OCI-M1 (cell line): Measurements from ENCODE around the gene APLNR.
"Not testable (repeated sequence)": the region's sequence is repeated elsewhere in the genome, so short reads cannot be mapped to it uniquely, and the experiment has no call there.

Experiments
- DNase-seq: peaks from one replicate; lab custom pipeline; 2025; lab: John Stamatoyannopoulos, UW

APLNR gene

DNA sequence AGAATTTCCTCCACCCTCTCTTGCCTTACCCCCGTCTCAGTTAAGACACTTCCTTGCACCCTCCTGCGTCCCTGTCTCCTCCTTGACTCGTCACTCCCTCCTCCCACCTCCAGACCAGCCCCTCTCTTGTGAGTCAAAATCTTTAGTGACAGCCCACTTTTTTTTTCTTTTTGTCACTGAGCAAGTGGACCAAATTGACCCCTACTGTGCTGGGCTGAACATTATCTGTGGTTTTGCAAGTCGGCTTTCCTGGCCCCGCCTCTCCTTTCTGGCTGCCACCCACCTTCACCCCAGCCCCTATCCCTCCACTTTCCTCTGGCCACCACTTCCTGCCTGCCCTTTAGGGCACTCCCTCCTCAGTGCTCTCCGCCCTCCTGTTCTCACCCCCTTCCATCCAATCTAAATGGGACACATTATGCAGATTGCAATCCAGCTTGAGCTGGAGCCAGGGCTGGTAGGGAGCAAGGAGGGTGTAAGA is at the start of gene APLNR:
APLNR (minus strand) TSS at position 47 of the 478 bp plus-strand sequence. CDS start 246 bp downstream, outside the sequence.
- DNase-seq, result peak; percentile 96

DNA sequence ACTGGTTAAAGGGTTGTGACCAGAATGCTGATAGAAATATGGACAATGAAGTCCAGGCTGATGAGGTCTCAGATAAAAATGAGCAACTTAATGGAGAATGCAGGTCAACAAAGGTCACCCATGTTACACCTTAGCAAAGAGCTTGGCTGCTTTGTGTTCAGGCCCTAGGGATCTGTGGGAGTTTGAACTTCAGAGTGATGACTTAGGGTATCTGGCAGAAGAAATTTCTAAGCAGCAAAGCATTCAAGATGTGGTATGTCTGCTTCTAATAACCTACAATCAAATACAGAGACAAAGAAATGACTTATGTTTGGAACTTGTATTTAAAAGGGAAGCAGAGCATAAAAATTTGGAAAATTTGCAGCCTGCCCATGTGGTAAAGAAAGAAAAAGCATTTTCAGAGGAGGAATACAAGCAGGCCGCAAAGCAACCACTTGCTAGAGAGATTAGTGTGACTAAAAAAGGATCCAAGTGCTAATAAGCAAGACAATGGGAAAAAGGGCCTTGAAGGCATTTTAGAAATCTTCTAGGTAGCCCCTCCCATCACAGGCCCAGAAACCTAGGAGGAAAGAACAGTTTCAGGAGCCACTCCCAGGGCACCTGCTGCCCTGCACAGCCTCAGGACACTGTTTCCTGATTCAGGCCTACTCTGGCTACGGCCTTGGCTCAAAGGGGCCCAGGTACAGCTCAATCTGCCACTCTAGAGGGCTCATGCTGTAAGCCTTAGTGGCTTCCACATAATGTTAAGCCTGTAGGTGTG is 46.4 kb upstream of the APLNR start:
- no peak for DNase-seq

DNA sequence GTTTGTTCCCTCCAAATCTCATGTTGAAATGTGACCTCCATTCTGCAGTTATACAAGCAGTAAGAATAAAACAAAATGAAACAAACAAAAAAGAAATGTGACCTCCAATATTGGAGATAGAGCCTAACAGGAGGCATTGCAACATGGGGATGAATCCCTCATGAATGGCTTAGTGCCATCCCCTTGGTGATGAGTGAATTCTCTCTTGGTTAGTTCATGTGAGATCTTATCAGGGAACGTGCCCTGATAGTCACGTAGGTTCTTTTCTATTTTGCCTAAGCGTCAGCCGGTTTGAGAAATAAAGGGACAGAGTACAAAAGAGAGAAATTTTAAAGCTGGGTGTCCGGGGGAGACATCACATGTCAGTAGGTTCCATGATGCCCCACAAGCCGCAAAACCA is 44.5 kb upstream of the APLNR start:
- not testable (repeated sequence) for DNase-seq

DNA sequence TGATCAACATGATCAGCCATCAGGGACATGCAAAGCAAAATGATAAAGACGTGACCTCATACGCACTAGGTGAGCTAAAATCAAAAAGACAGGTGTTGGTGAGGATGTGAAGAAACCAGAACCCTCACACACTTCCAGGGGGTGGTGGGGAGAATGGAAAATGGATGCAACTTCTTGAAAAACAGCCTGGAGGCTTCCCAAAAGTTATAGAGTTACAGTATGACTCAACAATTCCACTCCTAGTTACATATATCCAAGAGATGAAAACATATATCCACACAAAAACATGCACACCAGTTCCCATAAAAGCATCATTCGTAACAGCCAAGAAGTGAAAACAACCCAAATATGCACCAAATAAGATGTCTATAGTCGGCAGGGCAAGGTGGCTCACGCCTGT is 42.1 kb upstream of the APLNR start:
- DNase-seq, result no peak

DNA sequence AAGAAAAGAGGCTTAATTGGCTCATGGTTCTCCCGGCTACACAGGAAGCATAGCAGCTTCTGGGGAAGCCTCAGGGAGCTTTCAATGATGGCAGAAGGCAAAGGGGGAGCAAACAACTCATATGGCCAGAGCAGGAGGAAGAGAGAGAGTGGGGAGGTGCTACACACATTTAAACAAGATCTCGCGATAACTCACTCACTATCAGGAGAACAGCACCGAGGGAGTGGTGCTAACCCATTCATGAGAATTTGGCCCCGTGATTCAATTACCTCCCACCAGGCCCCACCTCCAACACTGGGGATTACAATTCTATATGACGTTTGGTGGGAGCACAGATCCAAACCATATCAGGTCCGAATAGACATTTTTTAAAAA is 41.7 kb upstream of the APLNR start:
- peak; percentile 16 for DNase-seq

DNA sequence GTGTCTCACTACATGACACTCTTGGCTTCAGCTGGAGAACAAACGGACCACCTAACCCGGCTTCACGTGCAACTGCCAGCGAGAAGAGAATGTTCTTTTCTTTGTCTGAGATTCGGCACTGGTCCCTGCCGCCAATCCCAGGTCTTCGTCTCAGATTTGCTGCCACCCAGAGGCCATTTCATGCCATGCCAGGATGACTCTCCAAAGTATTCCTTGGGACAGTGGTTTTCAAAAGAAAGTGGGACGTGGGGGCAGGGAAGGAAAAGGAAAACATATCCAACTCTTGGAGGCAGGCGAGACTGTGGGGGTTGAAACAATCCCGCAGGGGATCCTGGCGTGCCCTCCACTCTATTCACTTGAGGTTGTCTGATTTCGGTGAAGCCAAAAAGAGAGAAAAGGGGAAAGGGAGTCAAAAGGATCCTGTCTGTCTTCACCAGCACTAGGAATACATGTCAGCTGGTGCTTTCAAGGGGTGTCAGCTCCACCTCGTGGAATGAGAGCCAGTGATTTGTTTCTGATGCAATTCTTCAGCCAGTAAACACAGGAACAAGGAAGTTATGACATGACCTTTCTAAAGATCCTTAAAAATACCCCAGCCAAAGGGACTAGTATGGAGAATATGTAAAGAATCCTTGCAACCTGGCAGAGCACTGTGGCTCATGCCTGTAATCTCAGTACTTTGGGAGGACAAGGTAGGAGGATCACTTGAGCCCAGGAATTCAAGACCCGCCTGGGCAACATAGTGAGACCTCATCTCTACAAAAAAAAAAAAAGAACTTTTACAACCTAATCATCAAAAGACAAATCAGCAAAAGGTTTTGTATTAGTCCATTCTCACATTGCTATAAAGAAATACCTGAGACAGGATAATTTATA is 41.0 kb upstream of the APLNR start:
- peak; percentile 82 for DNase-seq

DNA sequence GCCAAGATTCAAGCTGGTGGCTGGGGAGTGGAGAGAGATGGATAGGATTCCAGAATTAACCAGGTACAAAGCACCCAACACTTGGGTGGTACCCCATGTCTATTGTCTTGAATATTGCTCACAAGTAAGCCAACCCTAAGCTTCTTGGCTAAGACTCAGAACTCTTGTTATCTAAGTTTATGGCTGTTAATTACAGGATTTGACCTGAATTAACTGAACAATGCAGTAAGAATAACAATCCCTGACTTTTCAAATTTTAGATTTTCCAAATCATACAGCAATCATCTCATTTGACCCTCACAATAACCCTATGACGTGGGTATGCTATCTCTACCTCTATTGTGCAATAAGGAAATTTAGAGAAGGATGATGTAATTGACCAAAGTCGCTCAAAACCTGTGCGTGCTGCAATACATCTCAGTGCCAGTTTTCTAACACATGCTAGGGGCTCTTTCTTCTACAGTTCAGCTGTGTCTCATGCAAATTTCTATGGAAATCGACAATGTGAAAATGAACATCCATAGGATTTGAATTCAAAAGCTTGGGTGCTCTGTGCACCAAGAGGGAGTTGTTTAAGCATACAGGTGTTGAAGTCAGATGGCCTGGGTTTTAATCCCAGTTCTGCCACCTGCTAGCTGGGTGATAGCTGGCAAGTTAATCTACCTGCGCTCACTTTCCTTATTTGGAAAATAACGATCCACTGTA is 40.1 kb upstream of the APLNR start:
- peak; percentile 67 for DNase-seq

DNA sequence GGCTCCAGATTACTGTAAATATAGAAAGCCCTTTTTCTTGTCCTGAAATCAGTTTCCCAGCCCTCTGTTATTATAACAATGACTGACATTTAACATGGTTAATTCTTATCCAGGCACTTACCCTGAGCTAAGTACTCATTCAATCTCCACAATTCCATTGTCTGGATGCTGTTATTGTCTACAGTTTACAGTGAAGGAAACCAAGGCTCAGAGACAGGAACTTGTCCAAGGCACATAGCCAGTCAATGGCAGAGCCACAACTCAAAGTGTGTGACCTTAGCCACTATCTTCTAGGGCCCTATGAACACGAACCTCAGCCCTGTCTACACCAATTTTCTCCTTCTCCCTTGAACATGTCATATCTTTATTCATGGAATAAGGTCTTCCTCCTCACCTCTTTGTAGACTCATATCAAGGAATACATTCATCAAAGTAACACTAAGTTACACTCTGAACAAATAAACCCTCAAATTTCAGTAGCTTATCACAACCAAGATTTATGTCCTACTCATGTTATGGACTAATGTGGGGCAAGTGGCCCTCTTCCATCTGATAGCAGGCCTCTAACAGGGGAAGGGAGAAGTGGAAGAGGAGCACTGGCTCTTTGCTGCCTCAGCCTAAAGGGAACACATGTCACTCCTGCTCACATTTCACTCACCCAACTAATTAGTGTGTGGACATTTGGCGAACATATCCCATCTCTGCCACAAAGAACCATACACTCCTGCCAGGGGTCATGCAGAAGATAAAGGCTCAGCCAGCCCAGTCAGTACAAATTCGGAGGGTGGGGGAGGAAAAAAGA is 39.3 kb upstream of the APLNR start:
- peak; percentile 48 for DNase-seq

DNA sequence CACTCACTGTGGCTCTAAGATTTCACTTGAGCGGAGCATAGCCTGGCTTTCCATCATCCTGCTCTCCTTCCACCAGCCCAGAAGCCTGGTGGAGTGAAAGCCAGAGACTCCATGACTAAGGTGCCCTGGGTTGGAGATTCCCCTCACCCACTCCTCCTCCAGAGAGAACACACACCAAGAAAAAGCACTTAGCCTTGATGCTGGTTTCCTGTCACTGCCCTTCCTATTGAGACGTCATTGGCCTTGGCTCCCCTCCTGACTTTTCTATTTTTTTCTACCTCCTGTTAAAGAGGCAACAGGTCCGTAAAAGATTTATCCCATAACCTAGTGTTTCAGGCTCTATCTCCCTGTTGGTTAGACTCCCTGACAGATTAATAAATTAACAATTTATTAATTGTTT is 38.5 kb upstream of the APLNR start:
- DNase-seq, result no peak

DNA sequence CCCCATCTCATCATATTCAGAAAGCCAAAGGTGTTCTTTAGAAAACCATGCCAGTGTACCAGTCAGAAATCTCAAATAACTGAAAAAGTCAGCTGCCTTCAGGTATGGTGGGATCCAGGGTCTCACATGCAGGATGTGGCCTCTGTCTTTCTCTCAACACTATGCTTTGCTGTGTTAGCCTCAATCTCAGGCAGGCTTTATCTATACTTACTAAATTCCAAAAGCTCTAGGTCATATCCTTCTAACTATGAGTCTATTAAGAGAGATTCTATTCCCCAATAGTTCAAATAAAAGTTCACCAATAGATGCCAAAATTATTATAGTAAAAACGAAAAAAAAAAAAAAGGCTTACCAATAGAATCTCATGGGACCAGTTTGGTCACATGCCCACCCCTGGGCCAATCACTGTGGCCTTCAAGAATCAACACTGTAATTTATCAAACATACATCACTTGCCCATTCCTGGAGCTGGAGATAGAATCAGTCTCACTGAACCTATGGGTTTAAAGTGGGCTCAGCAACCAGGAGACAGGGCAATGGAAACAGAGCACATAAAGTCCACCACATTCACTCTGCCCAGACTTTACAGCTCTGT is 38.0 kb upstream of the APLNR start:
- DNase-seq, result no peak

DNA sequence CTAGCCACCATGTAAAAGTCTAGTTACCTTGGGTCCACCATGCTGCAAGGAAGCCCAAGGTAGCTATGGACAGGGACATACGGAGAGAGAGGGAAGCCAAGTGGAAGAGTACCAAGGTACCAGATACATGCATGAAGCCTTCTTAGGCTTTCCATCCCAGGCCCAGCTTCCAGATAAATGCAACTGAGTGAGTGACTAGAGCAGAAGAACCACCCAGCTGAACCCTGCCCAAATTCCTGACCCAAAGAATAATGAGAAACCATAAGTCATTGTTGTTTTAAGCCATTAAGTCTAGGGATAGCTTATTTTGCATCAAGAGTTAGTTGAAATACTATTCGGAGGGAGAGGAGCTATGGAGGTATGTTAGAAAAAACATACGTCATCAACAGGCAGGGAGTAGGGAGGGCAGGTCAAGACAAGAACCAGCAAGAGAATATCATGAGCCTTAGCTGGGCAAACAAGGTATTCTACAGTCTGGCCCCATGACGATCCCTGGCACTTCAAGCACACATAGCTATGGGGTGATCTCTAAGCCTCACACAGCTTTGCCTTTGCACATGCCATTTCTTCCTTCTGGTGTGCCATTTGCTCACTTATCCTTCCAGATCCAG is 36.5 kb upstream of the APLNR start:
- DNase-seq, result no peak

DNA sequence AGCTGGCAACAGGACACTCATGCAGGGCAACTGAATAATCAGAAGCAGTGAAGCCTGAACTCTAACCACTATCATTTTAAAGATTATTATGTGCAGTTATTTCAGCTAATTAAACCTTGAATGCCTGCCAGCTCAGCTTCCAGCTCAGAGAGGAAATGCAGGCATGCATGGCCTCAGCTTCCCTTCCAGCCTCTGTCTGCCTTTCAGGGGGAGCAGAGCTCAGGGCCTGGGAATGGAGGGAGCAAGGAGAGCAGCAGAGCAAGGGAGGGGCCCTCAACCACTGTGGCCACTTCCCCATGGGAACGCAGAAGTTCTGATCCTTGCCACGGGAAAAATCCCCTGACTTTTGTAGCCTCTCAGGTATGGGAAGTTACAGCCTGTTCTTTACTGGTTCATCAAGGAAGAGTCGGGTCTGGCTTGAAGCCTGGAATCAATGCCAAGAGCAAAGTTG is 32.5 kb upstream of the APLNR start:
- DNase-seq, result no peak

DNA sequence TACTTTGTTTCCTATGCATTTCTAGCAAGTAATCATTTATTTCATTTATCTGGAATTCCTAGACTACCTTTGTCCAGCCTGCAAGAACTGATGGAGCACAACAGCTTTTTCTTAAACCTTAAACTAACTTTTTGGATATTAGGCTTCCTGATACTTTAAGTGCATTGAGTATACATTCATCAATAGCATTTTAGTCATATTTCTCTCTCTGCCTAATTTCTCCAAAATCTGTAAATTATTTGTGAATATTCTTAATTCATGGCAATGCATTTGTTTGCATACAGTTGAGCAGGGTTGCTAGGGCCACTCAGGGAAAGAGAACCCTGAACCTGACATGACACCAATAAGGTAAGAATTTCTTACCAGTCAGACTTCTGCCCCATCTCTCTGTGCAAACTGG is 29.1 kb upstream of the APLNR start:
- DNase-seq, result peak; percentile 4

DNA sequence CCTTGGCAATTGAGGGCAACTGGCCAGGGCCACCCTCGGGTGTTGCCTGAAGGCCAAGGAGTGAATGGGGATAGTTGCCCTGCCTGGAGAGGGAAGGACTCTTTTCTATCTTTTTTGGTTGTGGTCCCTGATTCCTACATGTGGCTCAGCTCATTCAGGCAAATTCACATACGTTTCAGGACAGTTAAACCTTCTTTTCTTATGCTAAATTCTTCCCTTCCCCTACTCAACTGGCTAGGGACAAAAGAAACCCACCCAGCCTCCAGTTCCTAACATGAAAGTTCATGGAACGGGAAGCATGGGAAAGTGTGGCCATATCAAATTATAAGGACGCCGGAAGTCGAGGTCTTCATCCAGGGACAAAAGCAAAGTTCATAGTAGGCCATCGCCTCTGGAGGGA is 26.3 kb upstream of the APLNR start:
- no peak for DNase-seq

DNA sequence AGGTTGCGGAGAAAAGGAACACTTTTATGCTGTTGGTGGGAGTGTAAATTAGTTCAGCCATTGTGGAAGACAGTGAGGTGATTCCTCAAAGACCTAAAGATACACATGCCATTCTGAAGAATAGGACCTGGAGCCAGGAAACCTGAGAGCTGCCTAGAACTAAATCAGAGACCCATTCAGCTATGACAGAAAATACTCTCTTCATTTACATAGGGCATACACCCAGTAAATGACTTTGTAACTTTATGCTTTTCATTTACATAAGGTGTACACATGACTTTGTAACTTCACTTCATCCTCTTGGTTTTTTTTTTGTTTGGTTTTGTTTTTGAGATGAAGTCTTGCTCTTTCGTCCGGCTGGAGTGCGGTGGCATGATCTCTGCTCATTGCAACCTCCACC is 25.1 kb upstream of the APLNR start:
- no peak for DNase-seq

DNA sequence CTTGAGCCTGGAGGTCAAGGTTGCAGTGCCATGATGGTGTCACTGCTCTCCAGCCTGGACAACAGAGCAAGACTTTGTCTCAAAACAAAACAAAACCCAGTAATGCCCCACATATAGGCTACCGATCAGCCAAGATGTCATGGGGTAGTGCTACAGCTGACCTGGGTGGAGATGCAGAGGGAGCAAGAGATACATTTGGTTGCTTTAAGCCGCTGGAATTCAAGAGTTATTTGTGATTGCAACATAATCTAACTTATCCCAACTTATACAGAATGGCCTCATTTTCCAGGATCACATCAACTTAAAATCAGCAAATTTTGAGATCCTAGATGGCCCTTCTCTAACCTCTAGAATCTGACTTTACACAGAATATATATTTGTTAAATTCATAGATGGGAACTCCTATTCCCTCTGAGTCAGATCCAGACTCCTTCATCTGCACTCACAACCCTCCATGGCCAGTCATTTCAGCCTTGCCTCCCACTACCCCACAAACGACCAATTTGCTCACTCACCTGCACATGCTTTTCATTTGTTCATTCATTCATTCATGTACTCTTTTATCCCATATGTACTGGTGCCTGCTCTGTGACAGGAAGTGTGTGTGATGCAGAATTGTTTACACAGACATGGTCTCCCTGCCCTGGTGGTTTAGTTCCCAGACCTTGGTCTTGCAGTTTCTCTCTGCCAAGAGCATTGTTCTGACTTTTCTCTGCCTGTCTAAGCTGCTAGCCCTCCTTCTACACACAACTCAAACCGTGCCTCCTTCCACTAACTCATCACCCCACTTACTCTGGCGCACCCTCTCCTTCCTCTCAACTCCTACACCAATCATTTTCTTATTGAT is 24.1 kb upstream of the APLNR start:
- no peak for DNase-seq

DNA sequence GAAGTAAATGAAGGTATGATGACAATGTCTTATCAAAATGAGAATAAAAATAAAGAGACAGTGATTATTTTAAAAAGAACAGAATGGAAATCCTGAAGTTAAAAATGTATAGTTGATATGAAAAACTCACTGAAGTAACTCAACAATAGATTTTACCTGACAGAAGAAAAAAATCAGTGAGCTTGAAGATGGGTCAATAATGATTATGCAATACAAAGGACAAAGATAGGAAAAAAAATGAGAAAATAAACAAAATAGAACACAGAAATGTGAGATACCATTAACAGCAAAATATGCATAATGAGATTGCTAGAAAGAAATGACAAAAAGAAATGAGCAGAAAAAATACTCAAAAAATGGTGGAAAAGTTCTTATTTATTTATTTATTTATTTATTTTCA is 19.1 kb upstream of the APLNR start:
- no peak for DNase-seq

DNA sequence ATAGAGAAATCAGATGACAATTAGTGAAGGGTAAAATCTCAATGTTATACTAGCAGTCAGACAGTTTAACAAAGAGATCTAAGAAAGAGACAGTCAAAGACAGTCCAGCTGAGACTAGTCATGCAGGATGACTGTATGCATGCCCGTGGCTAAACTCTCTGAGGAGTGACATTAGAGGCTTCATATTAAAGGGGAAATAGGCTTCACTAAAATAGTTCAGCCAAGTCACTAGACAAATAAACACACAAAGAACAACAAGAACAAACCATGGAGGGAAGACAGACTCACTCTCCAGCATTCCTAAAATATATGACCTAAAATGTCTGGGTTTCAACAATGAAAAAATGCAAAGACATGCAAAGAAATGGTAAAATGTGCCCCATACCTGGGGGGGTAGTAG is 18.6 kb upstream of the APLNR start:
- no peak for DNase-seq

DNA sequence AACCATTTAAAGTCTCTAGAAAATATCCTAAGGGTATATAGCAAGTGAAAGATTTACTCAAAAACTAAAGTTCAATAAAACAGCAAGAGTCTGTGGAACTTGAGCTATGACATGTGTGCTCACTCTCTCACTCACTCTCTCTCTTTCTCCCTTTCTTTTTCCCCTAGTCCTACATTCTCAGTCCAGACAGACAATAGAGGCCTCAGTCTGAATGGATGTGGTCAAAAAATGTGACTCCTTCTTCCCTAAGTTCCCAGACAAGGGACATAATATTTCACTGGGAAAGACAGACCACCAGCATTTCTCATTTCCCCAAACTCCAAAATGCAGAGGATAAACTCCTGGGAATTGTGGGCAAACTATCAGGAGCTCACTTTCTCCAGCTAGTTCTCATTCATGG is 17.6 kb upstream of the APLNR start:
- DNase-seq, result no peak
